Neural progenitor cell (in vitro differentiated cells): ENCODE results near the gene GCAT. TPM values are rescaled to one million over a fixed set of nuclear protein-coding genes. Genes with fewer than 3 reads are reported as not detected.

Experiments used
- DNase-seq: peaks from one replicate; pipeline ENCODE4 v3.0.0-alpha.2; 2016; ENCODE audit warnings: low spot score
- H2AFZ ChIP-seq: fragments of 200-600 bp; sonication (generic); replicated peaks from 2 replicates; pipeline ENCODE4 v1.6.1; 2016; ENCODE audit warnings: antibody characterized with exemption
- H3F3A ChIP-seq: fragments of 200-600 bp; sonication (generic); 2 replicates; pipeline ENCODE4 v1.6.1; 2016; ENCODE audit warnings: antibody characterized with exemption, low read depth
- H3K27ac ChIP-seq: fragments of 200-600 bp; sonication (generic); 2 replicates; pipeline ENCODE4 v1.5.1; 2016; ENCODE audit warnings: mild to moderate bottlenecking
- H3K27me3 ChIP-seq: fragments of 200-600 bp; sonication (generic); 2 replicates; pipeline ENCODE4 v1.6.1; 2016; ENCODE audit warnings: mild to moderate bottlenecking, moderate library complexity
- H3K36me3 ChIP-seq: fragments of 200-600 bp; sonication (generic); 2 replicates; pipeline ENCODE4 v1.5.1; 2016
- H3K4me1 ChIP-seq: fragments of 200-600 bp; sonication (generic); 2 replicates; pipeline ENCODE4 v1.6.1; 2016; ENCODE audit warnings: mixed run types
- H3K4me2 ChIP-seq: fragments of 200-600 bp; sonication (generic); 2 replicates; pipeline ENCODE4 v1.6.1; 2016
- H3K4me3 ChIP-seq: fragments of 200-600 bp; sonication (generic); 2 replicates; pipeline ENCODE4 v1.5.1; 2016
- H3K79me2 ChIP-seq: fragments of 200-600 bp; sonication (generic); 2 replicates; pipeline ENCODE4 v1.6.1; 2016; ENCODE audit warnings: low read depth
- H3K9ac ChIP-seq: fragments of 200-600 bp; sonication (generic); 2 replicates; pipeline ENCODE4 v1.6.1; 2016
- H3K9me3 ChIP-seq: fragments of 200-600 bp; sonication (generic); 2 replicates; pipeline ENCODE4 v1.5.1; 2016; ENCODE audit warnings: low read depth
- H4K20me1 ChIP-seq: fragments of 200-600 bp; sonication (generic); 2 replicates; pipeline ENCODE4 v1.6.1; 2016; ENCODE audit warnings: low read depth
- H3K27ac Mint-ChIP-seq: 3 replicates; pipeline ENCODE4 v1.8.0; 2021; ENCODE audit warnings: mixed read lengths
- H3K27me3 Mint-ChIP-seq: 2 replicates; pipeline ENCODE4 v1.8.0; 2022; ENCODE audit warnings: low read depth, mild to moderate bottlenecking, inconsistent platforms, moderate library complexity, mixed read lengths; ENCODE audit not compliant: insufficient read depth
- H3K36me3 Mint-ChIP-seq: 3 replicates; pipeline ENCODE4 v1.8.0; 2021; ENCODE audit warnings: mixed read lengths
- H3K4me1 Mint-ChIP-seq: 3 replicates; pipeline ENCODE4 v1.8.0; 2021; ENCODE audit warnings: mixed read lengths
- H3K4me3 Mint-ChIP-seq: 3 replicates; pipeline ENCODE4 v1.8.0; 2021; ENCODE audit warnings: mild to moderate bottlenecking, moderate library complexity, mixed read lengths
- H3K9me3 Mint-ChIP-seq: 3 replicates; pipeline ENCODE4 v1.8.0; 2020; ENCODE audit warnings: mixed read lengths
- EZH2 ChIP-seq: fragments of 200-600 bp; sonication (generic); IDR thresholded peaks from 2 replicates; pipeline ENCODE4 v1.6.1; 2017; ENCODE audit warnings: antibody characterized with exemption, mild to moderate bottlenecking, moderate library complexity
- EZH2phosphoT487 ChIP-seq: fragments of 200-600 bp; sonication (generic); IDR thresholded peaks from 2 replicates; pipeline ENCODE4 v1.6.1; 2017; ENCODE audit warnings: antibody characterized with exemption
- total RNA-seq: library from RNA; depleted of rRNA; stranded (reverse); fragments of >200 nt; gene quantifications from 2 replicates; pipeline ENCODE4 v1.2.3, GENCODE V29; 2015; ENCODE audit warnings: low replicate concordance
- TF ChIP-seq, protein P1 (sequence below): fragments of 200-600 bp; sonication (generic); IDR thresholded peaks from 2 replicates; pipeline ENCODE4 v1.5.1; 2017; ENCODE audit warnings: antibody characterized with exemption, mild to moderate bottlenecking

GCAT gene
- total RNA-seq, 1 donor from 2014 or later = 21.2 TPM

DNA sequence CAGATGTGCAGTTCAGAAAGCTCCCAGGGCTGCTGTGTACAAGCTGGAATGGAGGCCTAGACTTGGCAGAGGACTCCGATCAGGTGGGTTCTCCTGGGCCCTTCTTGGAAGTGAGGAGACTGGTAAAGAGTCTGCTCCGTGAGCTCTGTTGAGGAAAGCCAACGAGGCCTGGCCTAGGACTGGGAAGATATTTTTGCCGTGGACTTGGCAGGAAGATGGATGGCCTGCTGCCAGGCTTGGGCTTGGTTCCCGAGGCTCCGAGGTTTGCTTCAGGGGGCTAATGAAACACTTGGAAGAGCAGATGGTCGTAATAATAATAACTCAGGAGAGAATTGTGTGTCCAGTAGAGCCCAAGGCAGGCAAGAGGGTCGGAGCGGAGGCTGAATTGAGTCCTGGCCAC is 19.3 kb downstream of the GCAT start:
- Histone ChIP-seq H2AFZ (no peak overlapping the region), H4K20me1 (no peaks in the 10 kb centered on the region), H3K9ac (no peak overlapping the region), H3K36me3 (no peaks in the 10 kb centered on the region), H3K9me3 (no peaks in the 10 kb centered on the region), H3K4me2 (no peak overlapping the region), H3F3A (peaks cover 30% of the 10 kb centered on the region), H3K4me1 (peaks cover 8% of the 10 kb centered on the region), H3K27ac (no peak overlapping the region), H3K79me2 (no peaks in the 10 kb centered on the region), H3K4me3 (no peak overlapping the region), H3K27me3 (peaks cover 40% of the 10 kb centered on the region)
- no peak for DNase-seq
- H3K27ac Mint-ChIP-seq = no peak overlapping the region
- H3K9me3 Mint-ChIP-seq = no peaks in the 10 kb centered on the region
- TF ChIP-seq, protein P1, sequence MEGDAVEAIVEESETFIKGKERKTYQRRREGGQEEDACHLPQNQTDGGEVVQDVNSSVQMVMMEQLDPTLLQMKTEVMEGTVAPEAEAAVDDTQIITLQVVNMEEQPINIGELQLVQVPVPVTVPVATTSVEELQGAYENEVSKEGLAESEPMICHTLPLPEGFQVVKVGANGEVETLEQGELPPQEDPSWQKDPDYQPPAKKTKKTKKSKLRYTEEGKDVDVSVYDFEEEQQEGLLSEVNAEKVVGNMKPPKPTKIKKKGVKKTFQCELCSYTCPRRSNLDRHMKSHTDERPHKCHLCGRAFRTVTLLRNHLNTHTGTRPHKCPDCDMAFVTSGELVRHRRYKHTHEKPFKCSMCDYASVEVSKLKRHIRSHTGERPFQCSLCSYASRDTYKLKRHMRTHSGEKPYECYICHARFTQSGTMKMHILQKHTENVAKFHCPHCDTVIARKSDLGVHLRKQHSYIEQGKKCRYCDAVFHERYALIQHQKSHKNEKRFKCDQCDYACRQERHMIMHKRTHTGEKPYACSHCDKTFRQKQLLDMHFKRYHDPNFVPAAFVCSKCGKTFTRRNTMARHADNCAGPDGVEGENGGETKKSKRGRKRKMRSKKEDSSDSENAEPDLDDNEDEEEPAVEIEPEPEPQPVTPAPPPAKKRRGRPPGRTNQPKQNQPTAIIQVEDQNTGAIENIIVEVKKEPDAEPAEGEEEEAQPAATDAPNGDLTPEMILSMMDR = no peak
- no peak for TF ChIP-seq EZH2
- no peak for TF ChIP-seq EZH2phosphoT487
- H3K27me3 Mint-ChIP-seq = peaks cover 25% of the 10 kb centered on the region
- no peak overlapping the region for H3K4me3 Mint-ChIP-seq
- H3K4me1 Mint-ChIP-seq = peaks cover 5% of the 10 kb centered on the region
- peaks cover 3% of the 10 kb centered on the region for H3K36me3 Mint-ChIP-seq

DNA sequence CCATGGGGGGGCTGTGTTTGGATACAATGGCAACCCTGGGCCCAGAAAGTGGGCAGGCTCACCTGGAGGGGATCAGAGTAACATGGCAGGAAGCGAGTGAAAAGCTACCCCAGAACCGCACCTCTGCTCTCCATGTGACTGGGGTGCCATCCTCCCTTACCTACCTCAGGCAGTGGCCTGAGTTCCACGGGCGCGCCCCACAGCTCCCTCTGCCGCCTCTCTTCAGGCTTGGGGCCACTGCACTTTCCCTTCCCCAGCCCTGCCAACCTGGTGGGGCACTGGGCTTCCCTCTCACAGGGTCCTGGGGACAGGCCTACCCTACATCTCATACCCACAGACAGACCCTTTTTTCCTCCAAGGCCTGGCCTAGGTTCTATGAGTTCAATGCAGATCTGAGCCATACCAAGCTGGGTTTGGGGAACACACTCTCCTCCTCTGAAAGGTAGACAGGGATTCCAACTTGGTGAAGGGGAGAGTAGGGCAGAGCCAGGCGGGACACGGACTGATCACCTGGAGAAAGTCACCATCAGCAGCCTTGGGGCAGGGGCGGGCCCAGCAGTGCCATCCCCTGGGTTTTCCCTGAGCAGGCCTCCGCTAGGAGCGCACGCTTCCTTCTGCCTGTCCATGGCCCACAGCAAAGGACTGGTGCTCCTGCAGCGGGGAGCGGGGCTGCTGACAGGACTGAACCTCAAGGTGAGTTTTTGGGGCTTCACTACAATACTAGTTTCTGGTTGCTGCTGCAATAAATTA is 22.5 kb downstream of the GCAT start:
- Histone ChIP-seq H3K27ac (no peak overlapping the region), H3K9ac (no peak overlapping the region), H3K4me2 (no peak overlapping the region), H3K4me1 (no peaks in the 10 kb centered on the region), H3K4me3 (no peak overlapping the region), H3K27me3 (peaks cover 10% of the 10 kb centered on the region), H3K79me2 (no peaks in the 10 kb centered on the region), H3K9me3 (no peaks in the 10 kb centered on the region), H2AFZ (no peak overlapping the region), H3F3A (peaks cover 6% of the 10 kb centered on the region), H4K20me1 (no peaks in the 10 kb centered on the region), H3K36me3 (no peaks in the 10 kb centered on the region)
- H3K36me3 Mint-ChIP-seq = peaks cover 4% of the 10 kb centered on the region
- H3K27ac Mint-ChIP-seq = no peak overlapping the region
- peaks cover 11% of the 10 kb centered on the region for H3K27me3 Mint-ChIP-seq
- no peak for TF ChIP-seq EZH2
- TF ChIP-seq, protein P1 = no peak
- no peak for TF ChIP-seq EZH2phosphoT487
- no peaks in the 10 kb centered on the region for H3K9me3 Mint-ChIP-seq
- no peak for DNase-seq
- H3K4me1 Mint-ChIP-seq = no peaks in the 10 kb centered on the region
- H3K4me3 Mint-ChIP-seq = no peak overlapping the region

DNA sequence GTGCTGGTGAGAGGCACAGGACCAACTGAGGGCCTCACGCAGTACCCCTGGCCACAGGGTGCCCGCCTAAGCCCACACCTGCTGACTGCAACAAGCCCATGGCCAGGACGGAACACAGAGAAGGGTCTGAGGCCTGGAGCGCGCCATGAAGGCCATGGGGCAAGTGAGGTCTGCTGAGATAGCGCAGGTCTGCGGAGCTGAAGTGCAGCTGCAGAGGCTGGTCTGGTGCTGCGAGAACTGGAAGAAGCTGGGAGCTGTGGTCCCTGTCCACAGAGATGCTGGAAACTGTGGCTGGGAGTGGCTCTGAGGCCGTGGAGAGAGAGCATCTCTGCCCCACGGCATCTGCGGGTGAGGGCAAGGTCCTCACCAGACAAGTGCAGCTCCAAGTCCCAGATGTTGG is 23.7 kb downstream of the GCAT start:
- Mint-ChIP-seq H3K36me3 (peaks cover 4% of the 10 kb centered on the region), H3K9me3 (no peaks in the 10 kb centered on the region), H3K4me3 (no peak overlapping the region), H3K27me3 (peaks cover 6% of the 10 kb centered on the region), H3K4me1 (no peaks in the 10 kb centered on the region), H3K27ac (no peak overlapping the region)
- Histone ChIP-seq H4K20me1 (no peaks in the 10 kb centered on the region), H3K4me2 (no peak overlapping the region), H3K27ac (no peak overlapping the region), H3K4me3 (no peak overlapping the region), H3K9ac (no peak overlapping the region), H3K36me3 (no peaks in the 10 kb centered on the region), H3K4me1 (no peaks in the 10 kb centered on the region), H3F3A (no peaks in the 10 kb centered on the region), H3K27me3 (no peaks in the 10 kb centered on the region), H2AFZ (no peak overlapping the region), H3K9me3 (no peaks in the 10 kb centered on the region), H3K79me2 (no peaks in the 10 kb centered on the region)
- TF ChIP-seq EZH2 = no peak
- no peak for TF ChIP-seq EZH2phosphoT487
- TF ChIP-seq, protein P1 = no peak
- no peak for DNase-seq
